ENCODE measurements around the gene MDK. TPM values are rescaled to one million over a fixed set of nuclear protein-coding genes. Genes with fewer than 3 reads are reported as not detected.

The MDK gene
- total and polyA plus RNA-seq, 8 donors = 5.5 to 151 (median 25.8) TPM

DNA sequence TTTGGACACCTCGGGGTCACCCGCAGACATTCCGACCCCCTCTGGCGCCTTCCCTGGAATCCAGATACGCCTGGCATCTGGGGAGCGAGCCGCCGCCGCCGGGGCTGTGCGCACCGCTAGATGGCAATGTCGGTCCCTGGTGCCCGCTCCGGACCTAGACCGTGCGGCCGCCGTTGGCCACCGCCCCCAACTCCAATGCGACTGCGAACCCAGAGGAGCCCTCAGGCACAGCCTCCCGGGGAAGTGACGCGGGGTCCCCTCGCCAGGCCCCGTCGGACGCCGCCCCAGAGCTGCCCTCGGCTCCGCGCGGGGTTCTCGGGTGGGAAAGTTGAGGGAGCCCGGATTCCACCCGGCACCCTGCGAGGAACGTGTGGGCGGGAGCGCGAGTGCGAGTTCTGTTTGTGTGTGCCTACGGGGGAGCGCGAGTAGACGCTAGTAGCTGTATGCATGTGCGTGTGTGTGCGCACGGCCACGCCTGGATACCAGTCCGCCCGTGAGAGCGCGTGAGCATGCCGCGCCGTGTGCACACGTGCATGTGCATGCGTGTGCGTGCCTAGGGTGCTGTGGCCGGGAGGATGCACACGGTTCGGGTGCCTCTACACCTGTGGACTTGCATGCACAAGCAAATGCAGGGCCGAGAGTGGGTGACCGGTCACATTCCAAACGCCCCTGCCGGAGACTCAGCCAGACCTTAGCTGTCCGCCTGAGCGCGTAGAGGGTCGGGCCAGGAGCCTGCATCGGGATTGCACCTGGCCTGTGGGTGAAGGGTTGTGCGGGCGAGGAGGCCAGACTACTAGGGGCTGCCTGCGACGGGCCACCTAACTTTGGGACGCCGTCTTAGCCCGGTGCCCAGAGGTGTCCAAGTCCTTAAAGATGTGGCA lies 8.2 kb downstream of the MDK start:
- H3K4me3 ChIP-seq = peak overlapping the region; percentile 37 to 60 (median 46)
- WGBS, 5 donors = 1 to 3% (median 2%) methylated on average over 29 to 80 of the region's 80 CpGs
- intact Hi-C loops (cut with DNase I; ENCODE audit: low total_unique reads) = loop anchor here (5.0 kb wide), 1 partner anchor 143 kb away; no protein-coding TSS in a partner anchor
- DNase-seq = peak; percentile 73 to 92
- no peaks in the 10 kb centered on the region for H3K36me3 ChIP-seq
- H3K9me3 ChIP-seq = no peaks in the 10 kb centered on the region
- peaks cover 17 to 88% (median 58%) of the 10 kb centered on the region in 3 donors for H3K27me3 ChIP-seq
- peaks cover 41 to 49% (median 46%) of the 10 kb centered on the region in 4 donors for H3K4me1 ChIP-seq
- peak in 5 of 7 experiments; percentile 44 to 82 (median 73) for TF ChIP-seq CTCF (IDR thresholded peaks at IDR 0.05)
- TF ChIP-seq EP300 (IDR thresholded peaks at IDR 0.05) = no peak
- no peak for TF ChIP-seq POLR2AphosphoS5 (IDR thresholded peaks at IDR 0.05)
- no peak for TF ChIP-seq POLR2A (IDR thresholded peaks at IDR 0.05)
- H3K27ac ChIP-seq = no peak overlapping the region

DNA sequence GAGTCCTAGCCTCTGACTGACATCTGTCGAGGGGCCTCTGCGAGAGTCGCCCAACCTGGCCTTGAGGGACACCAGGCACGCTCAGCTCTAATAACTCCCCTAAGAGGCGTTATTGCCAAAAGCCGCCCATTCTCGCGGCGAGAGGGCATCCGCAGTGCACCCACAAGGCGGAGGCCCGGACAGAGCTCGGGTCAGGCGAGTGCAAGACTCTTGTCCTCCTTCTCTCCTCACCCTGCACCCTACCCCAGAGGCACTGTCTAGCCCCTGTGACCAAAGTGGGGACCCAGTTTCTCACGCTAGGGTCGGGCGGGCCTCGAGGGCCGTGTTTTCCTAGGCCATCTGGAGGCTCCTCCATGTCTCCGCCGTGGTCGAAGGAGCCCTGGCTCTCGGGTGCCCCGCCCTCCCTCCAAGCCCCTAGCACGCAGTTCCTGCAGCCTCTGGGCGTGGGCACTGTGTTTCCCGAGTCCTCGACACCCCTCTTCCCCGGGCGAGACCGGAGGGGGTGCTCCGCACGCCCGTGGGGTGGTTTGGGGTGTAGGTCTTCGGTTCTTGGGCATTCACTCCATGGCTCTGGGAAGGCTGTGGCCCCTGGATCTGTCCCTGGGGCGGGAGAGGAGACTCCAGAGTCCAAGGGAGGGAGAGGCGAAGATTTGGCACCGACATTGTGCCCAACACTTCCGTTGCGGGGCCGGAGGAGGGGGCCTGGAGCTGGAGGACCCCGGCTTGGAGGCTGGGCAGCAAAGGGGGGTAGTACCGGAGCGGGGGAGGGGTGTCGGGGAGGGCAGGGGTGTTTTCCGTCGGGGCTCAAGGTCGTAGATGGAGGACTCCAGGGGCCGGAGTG lies 9.1 kb downstream of the MDK start:
- intact Hi-C loops (cut with DNase I; ENCODE audit: low total_unique reads) = loop anchor here (5.0 kb wide), 1 partner anchor 142 kb away; no protein-coding TSS in a partner anchor
- TF ChIP-seq POLR2AphosphoS5 (IDR thresholded peaks at IDR 0.05) (no peak), EP300 (IDR thresholded peaks at IDR 0.05) (no peak), POLR2A (IDR thresholded peaks at IDR 0.05) (no peak), CTCF (IDR thresholded peaks at IDR 0.05) (no peak)
- H3K27me3 ChIP-seq = peaks cover 17 to 79% (median 58%) of the 10 kb centered on the region in 3 donors
- peaks cover 0 to 2% (median under 1%) of the 10 kb centered on the region in 4 donors for H3K36me3 ChIP-seq
- no peaks in the 10 kb centered on the region for H3K9me3 ChIP-seq
- no peak overlapping the region for H3K27ac ChIP-seq
- peaks cover 41 to 49% (median 46%) of the 10 kb centered on the region in 4 donors for H3K4me1 ChIP-seq
- H3K4me3 ChIP-seq = peak overlapping the region in 3 of 4 donors; percentile 23 to 63 (median 51)
- WGBS, 5 donors = 4 to 8% (median 6%) methylated on average over 34 to 49 of the region's 49 CpGs
- DNase-seq = no peak

DNA sequence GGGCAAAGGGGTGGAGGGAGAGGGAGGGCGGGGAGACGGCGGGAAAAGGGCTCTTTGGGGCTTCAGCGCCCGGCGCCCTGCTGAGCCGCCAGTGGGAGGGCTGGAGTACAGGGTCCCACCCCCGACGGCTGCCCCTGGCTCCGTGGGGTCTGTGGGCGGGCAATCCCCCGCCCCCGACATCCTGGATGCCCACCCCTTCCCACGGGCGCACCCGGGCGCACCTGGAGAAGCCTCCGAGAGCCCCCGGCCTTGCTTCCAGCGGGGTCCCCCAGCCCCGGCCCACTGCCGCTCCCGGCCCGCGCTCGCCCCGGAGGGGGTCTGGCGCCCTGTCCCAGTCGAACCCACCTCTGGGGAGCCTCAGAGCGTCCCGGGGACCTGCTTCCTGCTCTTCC lies 9.7 kb downstream of the MDK start:
- H3K27ac ChIP-seq = no peak overlapping the region
- no peak for DNase-seq
- peaks cover 0 to 9% (median 6%) of the 10 kb centered on the region in 4 donors for H3K36me3 ChIP-seq
- H3K9me3 ChIP-seq = no peaks in the 10 kb centered on the region
- H3K4me3 ChIP-seq = peak overlapping the region; percentile 23 to 63 (median 47)
- 0 to 3% (median 2%) methylated on average over 15 to 30 of the region's 31 CpGs for WGBS, 5 donors
- peaks cover 41 to 49% (median 46%) of the 10 kb centered on the region in 4 donors for H3K4me1 ChIP-seq
- intact Hi-C loops (cut with DNase I; ENCODE audit: low total_unique reads) = loop anchor here (5.0 kb wide), 1 partner anchor 141 kb away; no protein-coding TSS in a partner anchor
- TF ChIP-seq POLR2A (IDR thresholded peaks at IDR 0.05) (no peak), POLR2AphosphoS5 (IDR thresholded peaks at IDR 0.05) (no peak), EP300 (IDR thresholded peaks at IDR 0.05) (no peak), CTCF (IDR thresholded peaks at IDR 0.05) (no peak)
- peaks cover 17 to 73% (median 58%) of the 10 kb centered on the region in 3 donors for H3K27me3 ChIP-seq

All from stomach (tissue), 9 donors.